ENCODE measurements around the gene CCNK. TPM values are rescaled to one million over a fixed set of nuclear protein-coding genes. Genes with fewer than 3 reads are reported as not detected.

Gene CCNK
- total RNA-seq, 1 donor = 38.4 TPM

DNA sequence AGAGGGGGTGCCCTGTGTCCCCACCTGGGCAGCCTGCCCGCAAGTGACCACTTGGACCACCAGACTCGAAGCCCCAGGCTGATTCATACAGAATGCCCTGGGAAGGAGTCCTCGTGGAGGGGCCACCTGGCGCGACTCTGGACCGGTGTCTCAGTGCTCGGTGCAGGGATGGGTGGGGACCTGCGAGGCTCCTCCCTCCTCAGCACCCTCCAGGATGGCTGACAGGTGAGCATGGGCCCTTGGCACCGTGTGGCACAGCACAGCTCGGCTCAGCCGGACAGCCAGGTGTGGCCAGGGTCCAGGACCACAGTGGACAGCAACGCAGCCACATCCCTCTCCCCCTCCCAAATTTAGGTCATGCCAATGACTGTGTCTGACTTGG lies 44.5 kb downstream of the CCNK start:
- H3K4me3 ChIP-seq (ENCODE audit: low read depth, low read length) = no peak overlapping the region
- TF ChIP-seq, protein P1, sequence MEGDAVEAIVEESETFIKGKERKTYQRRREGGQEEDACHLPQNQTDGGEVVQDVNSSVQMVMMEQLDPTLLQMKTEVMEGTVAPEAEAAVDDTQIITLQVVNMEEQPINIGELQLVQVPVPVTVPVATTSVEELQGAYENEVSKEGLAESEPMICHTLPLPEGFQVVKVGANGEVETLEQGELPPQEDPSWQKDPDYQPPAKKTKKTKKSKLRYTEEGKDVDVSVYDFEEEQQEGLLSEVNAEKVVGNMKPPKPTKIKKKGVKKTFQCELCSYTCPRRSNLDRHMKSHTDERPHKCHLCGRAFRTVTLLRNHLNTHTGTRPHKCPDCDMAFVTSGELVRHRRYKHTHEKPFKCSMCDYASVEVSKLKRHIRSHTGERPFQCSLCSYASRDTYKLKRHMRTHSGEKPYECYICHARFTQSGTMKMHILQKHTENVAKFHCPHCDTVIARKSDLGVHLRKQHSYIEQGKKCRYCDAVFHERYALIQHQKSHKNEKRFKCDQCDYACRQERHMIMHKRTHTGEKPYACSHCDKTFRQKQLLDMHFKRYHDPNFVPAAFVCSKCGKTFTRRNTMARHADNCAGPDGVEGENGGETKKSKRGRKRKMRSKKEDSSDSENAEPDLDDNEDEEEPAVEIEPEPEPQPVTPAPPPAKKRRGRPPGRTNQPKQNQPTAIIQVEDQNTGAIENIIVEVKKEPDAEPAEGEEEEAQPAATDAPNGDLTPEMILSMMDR (IDR thresholded peaks at IDR 0.05; ENCODE audit: insufficient read depth, low read depth, low read length) = no peak
- no peak for DNase-seq (ENCODE audit: low read depth)

GRCh38 chr14:99527026-99527425 lies 45.8 kb downstream of the CCNK start:
- DNase-seq (ENCODE audit: low read depth) = no peak
- H3K4me3 ChIP-seq (ENCODE audit: low read depth, low read length) = no peak overlapping the region
- TF ChIP-seq, protein P1 (IDR thresholded peaks at IDR 0.05; ENCODE audit: insufficient read depth, low read depth, low read length) = no peak

- TF ChIP-seq, protein P1 (IDR thresholded peaks at IDR 0.05; ENCODE audit: insufficient read depth, low read depth, low read length) = no peak
- DNase-seq (ENCODE audit: low read depth) = no peak
Measured at GRCh38 chr14:99527427-99528076, 46.3 kb downstream of the CCNK start.

GRCh38 chr14:99529899-99530298 lies 48.7 kb downstream of the CCNK start:
- H3K4me3 ChIP-seq (ENCODE audit: low read depth, low read length) = no peak overlapping the region
- TF ChIP-seq, protein P1 (IDR thresholded peaks at IDR 0.05; ENCODE audit: insufficient read depth, low read depth, low read length) = no peak
- no peak for DNase-seq (ENCODE audit: low read depth)

More at GRCh38 chr14:99527427-99528076, 46.3 kb downstream of the CCNK start:
- no peak overlapping the region for H3K4me3 ChIP-seq (ENCODE audit: low read depth, low read length)

DNA sequence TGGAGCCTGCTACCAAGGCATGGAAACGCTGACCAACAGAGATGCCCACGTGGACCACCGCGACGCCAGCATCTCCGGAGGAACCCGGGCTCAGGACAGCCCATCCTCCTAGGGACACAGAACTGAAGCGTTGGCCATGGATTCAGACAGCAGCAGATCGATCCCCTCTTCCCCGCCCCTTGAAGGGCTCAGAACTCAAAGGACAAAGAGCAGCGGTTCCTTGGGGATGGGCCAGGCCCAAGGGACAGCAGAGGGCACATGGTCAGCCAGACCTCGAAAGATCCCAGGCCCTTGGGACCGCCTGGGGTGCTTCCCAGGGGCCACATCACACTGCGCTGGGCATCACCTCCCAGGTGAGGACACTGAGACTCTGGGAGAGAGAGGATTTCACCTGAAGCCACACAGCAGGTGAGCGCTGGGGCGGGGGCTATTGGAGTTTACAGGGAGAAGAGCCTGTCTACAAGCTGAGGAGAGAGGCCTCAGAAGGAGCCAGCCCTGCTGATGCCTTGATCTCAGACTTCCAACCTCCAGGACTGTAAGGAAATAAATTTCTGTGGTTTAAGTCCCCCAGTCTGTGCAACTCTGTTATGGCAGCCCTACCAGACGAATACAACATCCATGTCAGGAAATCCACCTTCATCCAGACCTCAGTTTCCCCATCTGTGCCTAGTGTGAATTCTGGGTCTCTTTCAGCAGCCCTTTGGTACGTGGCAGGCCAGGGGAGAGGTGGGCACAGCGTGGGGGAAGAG lies 49.4 kb downstream of the CCNK start:
- TF ChIP-seq, protein P1 (IDR thresholded peaks at IDR 0.05; ENCODE audit: insufficient read depth, low read depth, low read length) = no peak
- DNase-seq (ENCODE audit: low read depth) = no peak
- no peak overlapping the region for H3K4me3 ChIP-seq (ENCODE audit: low read depth, low read length)

- peak; percentile 57 for DNase-seq (ENCODE audit: low read depth)
- no peak overlapping the region for H3K4me3 ChIP-seq (ENCODE audit: low read depth, low read length)
- TF ChIP-seq, protein P1 (IDR thresholded peaks at IDR 0.05; ENCODE audit: insufficient read depth, low read depth, low read length) = no peak
Measured at GRCh38 chr14:99531251-99532096, 50.3 kb downstream of the CCNK start.
